HepG2 (cell line): ENCODE measurements around the gene MLLT10. TPM values are rescaled to one million over a fixed set of nuclear protein-coding genes. Genes with fewer than 3 reads are reported as not detected.

ENCODE experiments used
- AKAP8 ChIP-seq: sonication (generic); formaldehyde crosslinking; IDR thresholded peaks from 2 replicates; pipeline ENCODE4 v1.5.1; 2020; ENCODE audit warnings: mild to moderate bottlenecking, missing genetic modification reagents
- MXD1 ChIP-seq: sonication (generic); formaldehyde crosslinking; IDR thresholded peaks from 2 replicates; pipeline ENCODE4 v1.4.0; 2020; ENCODE audit warnings: mild to moderate bottlenecking, missing genetic modification reagents
- NFKBIZ ChIP-seq: IDR thresholded peaks from 2 replicates; pipeline ENCODE4 v1.6.1; 2018; ENCODE audit warnings: missing genetic modification reagents, missing compliant biosample characterization
- NFYB ChIP-seq: sonication (generic); formaldehyde crosslinking; IDR thresholded peaks from 2 replicates; pipeline ENCODE4 v1.4.0; 2020; ENCODE audit warnings: missing genetic modification reagents
- POGZ ChIP-seq: sonication (generic); formaldehyde crosslinking; IDR thresholded peaks from 2 replicates; pipeline ENCODE4 v1.4.0; 2020; ENCODE audit warnings: mild to moderate bottlenecking, missing genetic modification reagents
- PRPF4 ChIP-seq: fragments of 200-400 bp; formaldehyde crosslinking; IDR thresholded peaks from 2 replicates; pipeline ENCODE4 v1.6.1; 2016; ENCODE audit warnings: low read length, low read depth; ENCODE audit not compliant: poor library complexity, severe bottlenecking
- RELA ChIP-seq: sonication (generic); formaldehyde crosslinking; IDR thresholded peaks from 2 replicates; pipeline ENCODE4 v1.4.0; 2020; ENCODE audit warnings: missing genetic modification reagents
- USF2 ChIP-seq, 2 experiments: sonication (generic) in 1 of 2; formaldehyde crosslinking in 1 of 2; IDR thresholded peaks; 2 replicates each; pipeline versions ENCODE4 v1.5.1 to v1.6.1; 2011 to 2020; ENCODE audit warnings: borderline replicate concordance in 1 of 2, low read depth in 1 of 2, low read length in 1 of 2, mild to moderate bottlenecking in 1 of 2, missing genetic modification reagents in 1 of 2, moderate library complexity in 1 of 2
- ZBTB4 ChIP-seq: sonication (generic); formaldehyde crosslinking; IDR thresholded peaks from 2 replicates; pipeline ENCODE4 v1.4.0; 2020; ENCODE audit warnings: missing genetic modification reagents, mild to moderate bottlenecking, borderline replicate concordance
- ZBTB40 ChIP-seq, 2 experiments: fragments of 450-650 bp in 1 of 2; sonication (generic) in 1 of 2; formaldehyde crosslinking in 1 of 2; IDR thresholded peaks; 2 replicates each; pipeline versions ENCODE4 v1.6.1 to v1.8.0; 2016 to 2022; ENCODE audit warnings: antibody characterized with exemption in 1 of 2, mild to moderate bottlenecking in 1 of 2, missing genetic modification reagents in 1 of 2
- ZNF317 ChIP-seq: sonication (generic); formaldehyde crosslinking; IDR thresholded peaks from 2 replicates; pipeline ENCODE4 v1.5.0; 2020; ENCODE audit warnings: mild to moderate bottlenecking, missing genetic modification reagents
- ZNF629 ChIP-seq: sonication (generic); formaldehyde crosslinking; conservative IDR thresholded peaks from 2 replicates; pipeline ENCODE4 v1.5.0; 2020; ENCODE audit warnings: missing genetic modification reagents
- polyA plus RNA-seq, 8 experiments: library from polyadenylated mRNA; depleted of rRNA in 3 of 8; stranded (reverse) in 7 of 8; unstranded in 1 of 8; fragments of >200 nt; fragmentation: Illumina TruSeq in 4 of 8; extraction: Trizol in 4 of 8; gene quantifications; 2 replicates each; pipeline versions ENCODE4 v1.2.1 to v1.2.3, GENCODE V29; 2011 to 2016; ENCODE audit warnings: low read depth in 4 of 8, missing spikeins in 1 of 8, mixed read lengths in 1 of 8; ENCODE audit not compliant: insufficient read depth in 1 of 8
- total RNA-seq, 5 experiments: library from RNA; depleted of rRNA; stranded (reverse); fragments of >200 nt; fragmentation: Illumina TruSeq; extraction: Trizol; gene quantifications; 2 replicates each; pipeline ENCODE4 v1.2.3, GENCODE V29; 2016; ENCODE audit warnings: low read depth in 1 of 5

MLLT10 gene
- total and polyA plus RNA-seq, 2 of the 13 experiments (the other 11 are each of a cell fraction or from before 2014, with no cell fraction given) = 51.3 to 84.1 TPM

GRCh38 chr10:21497177-21497807 lies 36.7 kb upstream of the MLLT10 start (continued):
- TF ChIP-seq USF2 (IDR thresholded peaks at IDR 0.05; ENCODE audit: low read depth, low read length) = no peak
- no peak for TF ChIP-seq USF2 (CRISPR knock-in tag; IDR thresholded peaks at IDR 0.05; ENCODE audit: borderline replicate concordance)
- peak; percentile 47; the same call in 1 of the 2 replicates for TF ChIP-seq AKAP8 (CRISPR knock-in tag)
- TF ChIP-seq POGZ = no peak
- TF ChIP-seq RELA = no peak
- no peak; the same call in 1 of the 2 replicates for TF ChIP-seq NFYB (CRISPR knock-in tag)
- TF ChIP-seq MXD1 = no peak
- no peak for TF ChIP-seq ZBTB40 (IDR thresholded peaks at IDR 0.05)
- no peak for TF ChIP-seq ZBTB40 (CRISPR knock-in tag; IDR thresholded peaks at IDR 0.05)
- TF ChIP-seq ZNF317 (CRISPR knock-in tag) = no peak
- no peak for TF ChIP-seq ZBTB4
- TF ChIP-seq ZNF629 (CRISPR knock-in tag) = no peak
- no peak for TF ChIP-seq PRPF4
- TF ChIP-seq NFKBIZ (CRISPR knock-in tag) = no peak
